Ectodermal cell (in vitro differentiated cells): Measurements from ENCODE around the gene CHRM5.
A peak's percentile ranks its signal among the peaks of the same experiment; 100 is the strongest.

Source experiments
- H3K27ac ChIP-seq: 2 replicates; pipeline ENCODE4 v1.7.0; 2013; ENCODE audit warnings: mild to moderate bottlenecking, low read depth, low read length; ENCODE audit not compliant: insufficient read depth, poor library complexity, severe bottlenecking
- H3K27me3 ChIP-seq: 2 replicates; pipeline ENCODE4 v1.7.0; 2013; ENCODE audit warnings: mild to moderate bottlenecking, low read length; ENCODE audit not compliant: insufficient read depth, control insufficient read depth, poor library complexity, severe bottlenecking
- H3K36me3 ChIP-seq: one replicate; pipeline ENCODE4 v1.7.0; 2013; ENCODE audit warnings: low read length; ENCODE audit not compliant: control insufficient read depth, insufficient read depth
- H3K4me1 ChIP-seq: one replicate; pipeline ENCODE4 v1.7.0; 2013; ENCODE audit warnings: low read length; ENCODE audit not compliant: control insufficient read depth, insufficient read depth
- H3K4me3 ChIP-seq: 2 replicates; pipeline ENCODE4 v1.7.0; 2013; ENCODE audit warnings: low read depth, low read length, control low read depth; ENCODE audit not compliant: insufficient read depth
- H3K9me3 ChIP-seq: 2 replicates; pipeline ENCODE4 v1.7.0; 2013; ENCODE audit warnings: mild to moderate bottlenecking, low read length, moderate library complexity; ENCODE audit not compliant: control insufficient read depth
- WGBS, 2 experiments: methylation state at CpG; one replicate each; pipeline ENCODE4 v1.1.7; 2013; ENCODE audit warnings: missing lambda C conversion rate in 2 of 2; 5-methylcytosine and 5-hydroxymethylcytosine counted together

CHRM5 gene

DNA sequence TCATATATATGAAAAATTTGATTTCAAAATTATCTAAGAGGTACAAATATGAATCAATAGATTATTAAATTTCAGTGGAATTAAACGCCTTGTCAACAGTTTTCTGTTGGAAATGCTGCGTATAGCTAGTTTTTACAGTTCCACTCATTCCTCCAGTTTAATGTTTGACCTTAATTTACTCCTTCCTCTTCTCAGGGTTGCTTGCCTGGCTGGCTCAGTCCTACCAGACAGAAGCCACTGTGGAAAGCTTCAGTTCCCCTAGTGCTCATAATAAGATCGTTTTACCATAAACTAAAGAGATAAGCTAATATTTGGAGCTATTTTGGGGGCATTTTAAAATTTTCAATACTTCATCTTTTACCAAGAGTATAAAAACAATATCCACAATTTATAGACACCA lies 110.6 kb downstream of the CHRM5 start:
- Histone ChIP-seq H3K36me3 (no peaks in the 10 kb centered on the region), H3K4me1 (no peaks in the 10 kb centered on the region), H3K27ac (no peak overlapping the region), H3K9me3 (no peaks in the 10 kb centered on the region), H3K27me3 (no peaks in the 10 kb centered on the region), H3K4me3 (no peak overlapping the region)
- 92 to 100% methylated on average over 2 to 3 of the region's 3 CpGs for WGBS, 2 experiments

DNA sequence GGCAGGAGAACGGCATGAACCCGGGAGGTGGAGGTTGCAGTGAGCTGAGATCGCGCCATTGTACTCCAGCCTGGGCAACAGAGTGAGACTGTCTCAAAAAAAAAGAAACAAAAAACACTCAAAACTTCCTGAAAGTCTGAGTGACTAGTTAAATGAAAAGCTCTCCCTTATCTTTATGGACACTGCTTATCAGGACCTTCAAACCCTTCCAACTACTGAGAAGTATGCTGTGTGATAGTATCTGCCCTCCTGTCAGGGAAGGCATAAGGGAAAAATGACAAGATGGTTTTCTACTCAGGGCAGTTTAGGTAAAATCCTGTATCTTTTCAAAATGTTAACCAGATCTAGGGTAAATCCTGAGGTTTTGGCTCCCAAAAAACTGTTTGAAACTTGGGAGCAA lies 111.6 kb downstream of the CHRM5 start:
- Histone ChIP-seq H3K4me3 (no peak overlapping the region), H3K27ac (no peak overlapping the region), H3K9me3 (no peaks in the 10 kb centered on the region), H3K27me3 (no peaks in the 10 kb centered on the region), H3K36me3 (peaks cover 5% of the 10 kb centered on the region), H3K4me1 (no peaks in the 10 kb centered on the region)
- 83 to 95% methylated on average over 4 of the region's 4 CpGs for WGBS, 2 experiments

DNA sequence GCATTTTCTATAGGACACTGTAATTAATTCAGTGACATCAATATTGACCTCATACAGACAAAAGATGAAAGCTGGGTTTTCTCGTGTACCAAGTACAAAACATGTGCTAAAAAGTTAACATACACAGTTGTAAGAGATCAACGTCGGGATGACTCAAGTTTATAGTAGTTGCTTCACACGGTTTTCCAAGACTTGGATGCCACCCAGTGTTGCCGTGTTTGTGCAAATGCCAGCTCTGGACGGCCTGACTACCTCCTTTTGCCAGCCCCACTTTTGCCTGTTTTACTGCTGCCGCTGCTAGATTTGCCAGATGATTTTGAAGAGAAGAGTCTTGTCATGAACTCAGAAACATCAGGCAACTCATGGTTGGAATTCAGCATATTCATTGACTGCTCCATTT lies 115.8 kb downstream of the CHRM5 start:
- H3K9me3 ChIP-seq: no peaks in the 10 kb centered on the region
- 92 to 94% methylated on average over 7 of the region's 7 CpGs for WGBS, 2 experiments
- H3K4me1 ChIP-seq: no peaks in the 10 kb centered on the region
- no peaks in the 10 kb centered on the region for H3K27me3 ChIP-seq
- H3K36me3 ChIP-seq: peaks cover 9% of the 10 kb centered on the region
- no peak overlapping the region for H3K4me3 ChIP-seq
- no peak overlapping the region for H3K27ac ChIP-seq

DNA sequence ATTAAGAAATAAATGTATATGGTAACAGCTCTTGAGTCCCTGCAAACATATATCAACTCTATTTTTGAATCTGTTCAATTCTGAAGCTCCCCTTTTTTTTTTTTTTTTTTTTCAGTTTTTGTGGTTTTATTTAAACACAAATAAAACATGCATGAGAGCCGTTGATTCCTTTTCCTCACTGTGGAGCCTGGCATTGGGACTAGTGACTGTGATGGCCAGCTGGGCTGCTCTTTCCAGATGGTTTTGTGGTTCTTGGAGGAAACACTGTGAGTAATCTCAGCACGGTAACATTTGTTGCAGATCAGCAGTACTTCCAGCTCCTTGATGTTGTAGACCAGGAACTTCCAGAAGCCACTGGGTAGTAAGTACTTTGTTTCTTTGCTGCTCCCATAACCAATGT lies 117.4 kb downstream of the CHRM5 start:
- Histone ChIP-seq H3K4me1 (no peaks in the 10 kb centered on the region), H3K27me3 (no peaks in the 10 kb centered on the region), H3K4me3 (no peak overlapping the region), H3K36me3 (peaks cover 9% of the 10 kb centered on the region), H3K9me3 (no peaks in the 10 kb centered on the region), H3K27ac (no peak overlapping the region)
- WGBS, 2 experiments: 87 to 96% methylated on average over 2 of the region's 2 CpGs

DNA sequence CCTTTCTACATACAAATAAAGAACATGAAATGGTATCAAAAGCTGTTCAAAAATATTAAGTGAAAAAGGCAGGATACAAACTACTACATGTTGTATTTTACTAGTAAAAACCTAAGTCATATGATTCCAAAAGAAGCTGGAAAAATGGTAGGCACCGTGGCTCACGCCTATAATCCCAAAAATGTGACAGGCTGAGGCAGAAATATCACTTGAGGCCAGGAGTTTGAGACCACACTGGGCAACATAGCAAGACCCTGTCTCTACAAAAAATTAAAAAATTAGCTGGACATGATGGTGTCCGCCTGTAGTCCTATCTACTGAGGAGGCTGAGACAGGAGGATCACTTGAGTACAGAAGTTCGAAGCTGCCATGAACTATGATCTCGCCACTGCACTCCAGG lies 131.6 kb downstream of the CHRM5 start:
- H3K27ac ChIP-seq: no peak overlapping the region
- H3K4me3 ChIP-seq: no peak overlapping the region
- peaks cover under 1% of the 10 kb centered on the region for H3K36me3 ChIP-seq
- no peaks in the 10 kb centered on the region for H3K9me3 ChIP-seq
- H3K27me3 ChIP-seq: no peaks in the 10 kb centered on the region
- H3K4me1 ChIP-seq: no peaks in the 10 kb centered on the region
- 91 to 94% methylated on average over 4 to 5 of the region's 5 CpGs for WGBS, 2 experiments

DNA sequence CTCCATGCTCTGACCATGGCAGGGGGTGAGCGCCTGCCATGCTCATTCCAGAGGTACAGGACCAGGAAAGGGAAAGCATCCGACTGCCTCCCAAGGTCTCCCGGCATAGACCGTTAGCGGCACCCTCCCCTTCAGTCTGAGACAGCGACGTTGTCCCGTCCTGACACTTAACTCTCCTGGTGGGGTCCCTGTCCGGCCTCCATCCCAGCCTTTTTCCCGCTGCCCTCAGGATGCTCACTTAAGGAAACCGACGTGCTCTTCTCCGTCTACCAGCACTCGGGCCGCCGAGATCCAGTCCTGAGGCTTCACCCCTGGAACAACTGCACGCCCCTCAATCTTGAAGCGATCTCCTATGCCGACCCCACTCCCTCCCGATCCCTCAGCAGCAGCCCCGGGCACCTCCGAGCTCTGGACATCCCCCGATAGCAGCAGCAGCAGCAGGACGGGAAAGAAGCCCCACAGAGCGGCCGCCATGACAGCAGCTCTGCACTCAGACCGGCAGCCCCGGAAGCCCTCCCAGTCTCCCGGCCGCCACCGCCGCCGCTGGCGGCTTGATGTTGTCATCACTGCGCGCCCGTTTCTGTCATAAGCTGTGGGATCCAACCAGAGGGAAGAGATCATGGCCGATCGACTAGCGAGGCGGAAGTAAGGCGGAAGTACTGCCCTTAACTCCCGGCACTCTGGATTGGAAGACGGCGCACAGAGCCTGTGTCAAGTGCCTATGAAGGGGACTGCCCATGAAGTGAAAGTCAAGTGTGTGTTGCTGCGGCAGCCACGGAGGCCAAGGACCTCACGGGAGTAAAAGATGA lies 133.3 kb downstream of the CHRM5 start, which contains the start of the genes EMC7 and PGBD4:
TSS of gene EMC7 (minus strand) at position 497 of the 809 bp plus-strand sequence. CDS start at position 474, 23 bp downstream.
TSS of gene PGBD4 (plus strand) at position 718 of the 809 bp plus-strand sequence. CDS start 449 bp downstream, outside the sequence.
- H3K27me3 ChIP-seq: no peaks in the 10 kb centered on the region
- H3K4me3 ChIP-seq: peak within 1 kb of the TSS; percentile 97
- H3K27ac ChIP-seq: peak within 1 kb of the TSS; percentile 48
- no peaks in the 10 kb centered on the region for H3K4me1 ChIP-seq
- no peaks in the 10 kb centered on the region for H3K9me3 ChIP-seq
- 0 to 1% methylated on average over 48 of the region's 48 CpGs for WGBS, 2 experiments
- H3K36me3 ChIP-seq: no peaks in the 10 kb centered on the region

DNA sequence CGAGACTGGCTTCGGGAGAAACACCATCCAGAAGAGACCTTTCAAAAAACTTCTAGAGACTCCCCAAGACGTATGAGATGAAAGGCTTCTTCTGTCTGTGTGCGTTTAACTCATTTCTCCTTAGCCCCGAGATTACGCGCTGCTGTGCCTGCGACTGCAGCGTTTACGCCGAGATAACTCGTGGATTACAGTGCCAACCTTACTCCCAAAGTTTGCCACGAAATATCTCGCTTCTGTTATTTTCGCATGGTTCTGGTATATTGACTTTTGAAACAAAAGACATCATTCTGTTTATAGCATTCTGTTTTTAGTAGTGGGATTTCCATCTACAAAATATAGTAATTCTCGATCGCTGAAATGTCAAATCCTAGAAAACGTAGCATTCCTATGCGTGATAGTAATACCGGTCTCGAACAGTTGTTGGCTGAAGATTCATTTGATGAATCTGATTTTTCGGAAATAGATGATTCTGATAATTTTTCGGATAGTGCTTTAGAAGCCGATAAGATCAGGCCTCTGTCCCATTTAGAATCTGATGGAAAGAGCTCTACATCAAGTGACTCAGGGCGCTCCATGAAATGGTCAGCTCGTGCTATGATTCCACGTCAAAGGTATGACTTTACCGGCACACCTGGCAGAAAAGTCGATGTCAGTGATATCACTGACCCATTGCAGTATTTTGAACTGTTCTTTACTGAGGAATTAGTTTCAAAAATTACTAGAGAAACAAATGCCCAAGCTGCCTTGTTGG lies 134.1 kb downstream of the CHRM5 start:
- WGBS, 2 experiments: 38 to 39% methylated on average over 28 to 29 of the region's 29 CpGs
- H3K4me3 ChIP-seq: peak overlapping the region; percentile 97
- H3K27ac ChIP-seq: no peak overlapping the region
- H3K4me1 ChIP-seq: no peaks in the 10 kb centered on the region
- no peaks in the 10 kb centered on the region for H3K27me3 ChIP-seq
- H3K9me3 ChIP-seq: no peaks in the 10 kb centered on the region
- no peaks in the 10 kb centered on the region for H3K36me3 ChIP-seq

DNA sequence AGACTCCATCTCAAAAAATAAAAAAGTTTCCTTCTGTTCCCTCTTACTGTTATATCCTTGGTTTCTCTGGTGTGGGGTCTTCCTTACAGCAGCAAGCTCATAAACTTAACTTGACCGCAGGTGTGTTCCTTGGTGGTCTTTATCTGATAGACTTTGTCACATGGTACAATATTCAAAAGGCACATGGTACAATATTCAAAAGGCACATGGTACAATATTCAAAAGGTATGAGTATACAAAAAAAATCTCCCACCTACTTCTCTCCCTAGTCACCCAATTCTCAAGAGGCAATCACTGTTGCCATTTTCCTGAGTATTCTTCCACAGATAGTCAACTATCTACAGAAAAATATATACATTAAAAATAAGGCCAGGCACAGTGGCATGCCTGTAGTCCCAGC lies 138.1 kb downstream of the CHRM5 start:
- no peaks in the 10 kb centered on the region for H3K4me1 ChIP-seq
- WGBS, 2 experiments: 90 to 93% methylated on average over 1 of the region's 1 CpG

DNA sequence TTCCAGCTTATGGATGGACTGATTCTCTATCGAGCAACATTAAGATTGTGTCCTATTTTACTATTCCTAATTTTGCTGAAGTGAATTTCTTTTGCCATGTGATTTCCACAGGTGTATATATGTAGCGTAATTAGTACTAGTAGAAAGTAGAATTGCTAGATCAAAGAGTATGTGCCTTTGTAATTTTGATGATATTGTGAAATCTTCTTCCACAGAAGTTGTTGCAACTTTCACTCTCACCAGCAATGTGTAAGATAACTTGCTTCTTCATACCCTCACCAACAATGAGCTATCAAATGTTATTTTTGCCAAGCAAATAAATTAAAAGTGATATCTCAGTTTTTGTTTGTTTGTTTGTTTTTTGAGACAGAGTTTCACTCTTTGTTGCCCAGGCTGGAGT lies 139.0 kb downstream of the CHRM5 start:
- 91 to 93% methylated on average over 2 of the region's 2 CpGs for WGBS, 2 experiments
- Histone ChIP-seq H3K4me1 (no peaks in the 10 kb centered on the region), H3K27me3 (no peaks in the 10 kb centered on the region)

More for the DNA sequence above, 138.1 kb downstream of the CHRM5 start:
- H3K27me3 ChIP-seq: no peaks in the 10 kb centered on the region
- H3K4me3 ChIP-seq: no peak overlapping the region
- H3K36me3 ChIP-seq: no peaks in the 10 kb centered on the region
- no peak overlapping the region for H3K27ac ChIP-seq
- no peaks in the 10 kb centered on the region for H3K9me3 ChIP-seq

More for the DNA sequence above, 139.0 kb downstream of the CHRM5 start:
- H3K27ac ChIP-seq: no peak overlapping the region
- H3K9me3 ChIP-seq: no peaks in the 10 kb centered on the region
- H3K36me3 ChIP-seq: no peaks in the 10 kb centered on the region
- H3K4me3 ChIP-seq: no peak overlapping the region
